Epithelial cell of proximal tubule (primary cell): Measurements from ENCODE around the gene CACNA1C. TPM values are rescaled to one million over a fixed set of nuclear protein-coding genes. Genes with fewer than 3 reads are reported as not detected.

Source experiments
- DNase-seq: peaks from one replicate; pipeline ENCODE4 v3.0.0-alpha.2; 2011; ENCODE audit warnings: low read depth
- H3K4me3 ChIP-seq: 2 replicates; pipeline ENCODE4 v1.5.1; 2011; ENCODE audit warnings: low read depth, mild to moderate bottlenecking, low read length
- CTCF ChIP-seq: conservative IDR thresholded peaks from 2 replicates; pipeline ENCODE4 v1.5.1; 2012; ENCODE audit warnings: low read depth, mild to moderate bottlenecking, low read length
- total RNA-seq: library from RNA; depleted of rRNA; stranded (reverse); fragments of >200 nt; gene quantifications from 2 replicates; pipeline ENCODE4 v1.2.3, GENCODE V29; 2015

CACNA1C gene
- total RNA-seq, 1 donor from 2014 or later: not detected

GRCh38 chr12:2013086-2013485, 39.7 kb upstream of the CACNA1C start:
- DNase-seq: no peak
- no peak overlapping the region for H3K4me3 ChIP-seq
- no peak for TF ChIP-seq CTCF

- no peak overlapping the region for H3K4me3 ChIP-seq
- no peak for TF ChIP-seq CTCF
- DNase-seq: no peak
Observed at GRCh38 chr12:2013527-2014223, 39.1 kb upstream of the CACNA1C start.

GRCh38 chr12:2014231-2014630, 38.6 kb upstream of the CACNA1C start:
- TF ChIP-seq CTCF: no peak
- no peak overlapping the region for H3K4me3 ChIP-seq
- no peak for DNase-seq

GRCh38 chr12:2016862-2017545, 35.8 kb upstream of the CACNA1C start:
- H3K4me3 ChIP-seq: no peak overlapping the region
- TF ChIP-seq CTCF: no peak
- DNase-seq: no peak

GRCh38 chr12:2017546-2018337, 35.0 kb upstream of the CACNA1C start:
- no peak for DNase-seq
- H3K4me3 ChIP-seq: no peak overlapping the region
- TF ChIP-seq CTCF: no peak

- no peak overlapping the region for H3K4me3 ChIP-seq
- no peak for TF ChIP-seq CTCF
- no peak for DNase-seq
Observed at GRCh38 chr12:2018391-2018790, 34.4 kb upstream of the CACNA1C start.
